GM23248 (cell line): Measurements from ENCODE around the gene ASXL1. TPM values are rescaled to one million over a fixed set of nuclear protein-coding genes. Genes with fewer than 3 reads are reported as not detected.
"Not testable (repeated sequence)": the region's sequence is repeated elsewhere in the genome, so short reads cannot be mapped to it uniquely, and the experiment has no call there.

Experiments used
- DNase-seq: peaks from one replicate; pipeline ENCODE4 v3.0.0-alpha.2; 2015
- H2AFZ ChIP-seq: fragments of 200-600 bp; sonication (generic); 2 replicates; pipeline ENCODE4 v1.6.1; 2016; ENCODE audit warnings: antibody characterized with exemption
- H3F3A ChIP-seq: fragments of 200-600 bp; sonication (generic); 2 replicates; pipeline ENCODE4 v1.6.1; 2016; ENCODE audit warnings: mild to moderate bottlenecking, antibody characterized with exemption, mixed run types; ENCODE audit not compliant: insufficient read depth
- H3K27ac ChIP-seq: fragments of 200-600 bp; sonication (generic); 2 replicates; pipeline ENCODE4 v1.5.1; 2016; ENCODE audit warnings: mild to moderate bottlenecking
- H3K27me3 ChIP-seq: fragments of 200-600 bp; sonication (generic); replicated peaks from 2 replicates; pipeline ENCODE4 v1.6.1; 2016; ENCODE audit warnings: mild to moderate bottlenecking; ENCODE audit not compliant: insufficient read depth
- H3K36me3 ChIP-seq: fragments of 200-600 bp; sonication (generic); 2 replicates; pipeline ENCODE4 v1.6.1; 2016; ENCODE audit warnings: low read depth, mild to moderate bottlenecking
- H3K4me1 ChIP-seq: fragments of 200-600 bp; sonication (generic); 2 replicates; pipeline ENCODE4 v1.6.1; 2016; ENCODE audit warnings: mild to moderate bottlenecking; ENCODE audit not compliant: insufficient read depth
- H3K4me2 ChIP-seq: fragments of 200-600 bp; sonication (generic); one replicate; pipeline ENCODE4 v1.6.1; 2016; ENCODE audit warnings: mild to moderate bottlenecking; ENCODE audit not compliant: unreplicated experiment
- H3K4me3 ChIP-seq: fragments of 200-600 bp; sonication (generic); 2 replicates; pipeline ENCODE4 v1.5.1; 2016; ENCODE audit warnings: mild to moderate bottlenecking
- H3K79me2 ChIP-seq: fragments of 200-600 bp; sonication (generic); 2 replicates; pipeline ENCODE4 v1.6.1; 2016; ENCODE audit warnings: mild to moderate bottlenecking; ENCODE audit not compliant: insufficient read depth
- H3K9ac ChIP-seq: fragments of 200-600 bp; sonication (generic); 2 replicates; pipeline ENCODE4 v1.6.1; 2016; ENCODE audit warnings: mild to moderate bottlenecking
- H3K9me2 ChIP-seq: fragments of 200-600 bp; sonication (generic); 2 replicates; pipeline ENCODE4 v1.6.1; 2016; ENCODE audit warnings: mixed run types, mild to moderate bottlenecking, moderate library complexity; ENCODE audit not compliant: insufficient read depth
- H3K9me3 ChIP-seq: fragments of 200-600 bp; sonication (generic); one replicate; pipeline ENCODE4 v1.6.1; 2017; ENCODE audit warnings: low read depth
- H4K20me1 ChIP-seq: fragments of 200-600 bp; sonication (generic); 2 replicates; pipeline ENCODE4 v1.6.0; 2016; ENCODE audit not compliant: insufficient read depth
- EZH2 ChIP-seq: fragments of 200-600 bp; sonication (generic); IDR thresholded peaks from 2 replicates; pipeline ENCODE4 v1.6.1; 2018; ENCODE audit warnings: antibody characterized with exemption, mild to moderate bottlenecking; ENCODE audit not compliant: insufficient read depth, poor library complexity, severe bottlenecking
- EZH2phosphoT487 ChIP-seq: fragments of 200-600 bp; sonication (generic); IDR thresholded peaks from 2 replicates; pipeline ENCODE4 v1.6.1; 2018; ENCODE audit warnings: antibody characterized with exemption, moderate library complexity, mild to moderate bottlenecking, low read depth; ENCODE audit not compliant: insufficient read depth
- WGBS, 2 experiments: methylation state at CpG; one replicate each; pipeline ENCODE4 v1.1.6; 2015 to 2017; ENCODE audit warnings: low lambda C conversion rate in 2 of 2, low coverage in 1 of 2; ENCODE audit errors: missing lambda C conversion rate in 2 of 2; 5-methylcytosine and 5-hydroxymethylcytosine counted together
- in situ Hi-C: fragments of 300-500 bp; cut with MboI; formaldehyde crosslinking; loops from 2 replicates; pipeline ENCODE4 v1.15.0; 2020
- polyA plus RNA-seq: library from polyadenylated mRNA; unstranded; fragments of >200 nt; fragmentation: Nextera tagmentation; extraction: Ambion mirVana; gene quantifications from 2 replicates; pipeline ENCODE4 v1.2.1, GENCODE V29; 2016
- total RNA-seq: library from RNA; depleted of rRNA; stranded (reverse); fragments of >200 nt; shearing (Covaris generic); gene quantifications from 2 replicates; pipeline ENCODE4 v1.2.3, GENCODE V29; 2014

The ASXL1 gene
- total and polyA plus RNA-seq, 2 experiments from 2014 or later: 13.8 to 39.9 TPM

GRCh38 chr20:32352121-32352720 is 5.9 kb upstream of the ASXL1 start:
- peaks cover 32% of the 10 kb centered on the region for H3K4me1 ChIP-seq
- no peaks in the 10 kb centered on the region for H3K27me3 ChIP-seq
- H3K4me2 ChIP-seq: no peak overlapping the region
- no peak overlapping the region for H3K9ac ChIP-seq
- no peak overlapping the region for H3K27ac ChIP-seq
- H3K9me3 ChIP-seq: no peaks in the 10 kb centered on the region
- TF ChIP-seq EZH2 (no peak), EZH2phosphoT487 (no peak)
- in situ Hi-C loops: no loop called here
- no peak for DNase-seq
- WGBS, 2 experiments: 94 to 100% methylated on average over 3 of the region's 3 CpGs
- no peak overlapping the region for H3K4me3 ChIP-seq
- H3K9me2 ChIP-seq: no peaks in the 10 kb centered on the region
- no peaks in the 10 kb centered on the region for H4K20me1 ChIP-seq
- no peaks in the 10 kb centered on the region for H3K36me3 ChIP-seq
- no peak overlapping the region for H2AFZ ChIP-seq
- no peaks in the 10 kb centered on the region for H3K79me2 ChIP-seq
- H3F3A ChIP-seq: peaks cover 41% of the 10 kb centered on the region

GRCh38 chr20:32353848-32354496 is 4.2 kb upstream of the ASXL1 start:
- no peak overlapping the region for H3K9ac ChIP-seq
- peaks cover 46% of the 10 kb centered on the region for H3F3A ChIP-seq
- no peaks in the 10 kb centered on the region for H3K36me3 ChIP-seq
- no peaks in the 10 kb centered on the region for H3K9me3 ChIP-seq
- H3K4me1 ChIP-seq: peaks cover 36% of the 10 kb centered on the region
- H3K27ac ChIP-seq: peak overlapping the region; percentile 93; the same call in 1 of the 2 replicates
- WGBS, 2 experiments: 78 to 82% methylated on average over 6 of the region's 6 CpGs
- H2AFZ ChIP-seq: no peak overlapping the region
- H3K27me3 ChIP-seq: no peaks in the 10 kb centered on the region
- H3K4me2 ChIP-seq: peak overlapping the region; percentile 46
- no peak for DNase-seq
- no peak overlapping the region for H3K4me3 ChIP-seq
- TF ChIP-seq EZH2phosphoT487 (no peak), EZH2 (no peak)
- no peaks in the 10 kb centered on the region for H4K20me1 ChIP-seq
- no peaks in the 10 kb centered on the region for H3K9me2 ChIP-seq
- peaks cover 3% of the 10 kb centered on the region for H3K79me2 ChIP-seq
- in situ Hi-C loops: no loop called here

GRCh38 chr20:32354592-32355416 is 3.3 kb upstream of the ASXL1 start:
- Histone ChIP-seq H3K27ac (peak overlapping the region; percentile 93), H3K27me3 (no peaks in the 10 kb centered on the region), H3K9me3 (no peaks in the 10 kb centered on the region), H2AFZ (no peak overlapping the region), H3K4me1 (peaks cover 36% of the 10 kb centered on the region), H3K9ac (no peak overlapping the region), H3K4me3 (no peak overlapping the region), H3K9me2 (no peaks in the 10 kb centered on the region), H3K36me3 (no peaks in the 10 kb centered on the region), H3K4me2 (peak overlapping the region; percentile 46), H3K79me2 (peaks cover 11% of the 10 kb centered on the region), H4K20me1 (no peaks in the 10 kb centered on the region), H3F3A (peaks cover 52% of the 10 kb centered on the region)
- WGBS, 2 experiments: 13 to 16% methylated on average over 2 of the region's 2 CpGs
- TF ChIP-seq EZH2phosphoT487 (no peak), EZH2 (no peak)
- DNase-seq: peak; percentile 81
- in situ Hi-C loops: no loop called here

- in situ Hi-C loops: no loop called here
- H3K36me3 ChIP-seq: no peaks in the 10 kb centered on the region
- DNase-seq: no peak
- no peaks in the 10 kb centered on the region for H3K9me2 ChIP-seq
- no peak for TF ChIP-seq EZH2
- TF ChIP-seq EZH2phosphoT487: no peak
- peaks cover 53% of the 10 kb centered on the region for H3F3A ChIP-seq
- whole genome bisulfite sequencing, 2 experiments: 73 to 74% methylated on average over 6 of the region's 6 CpGs
- H3K79me2 ChIP-seq: peaks cover 17% of the 10 kb centered on the region
- no peaks in the 10 kb centered on the region for H3K27me3 ChIP-seq
- H3K9me3 ChIP-seq: no peaks in the 10 kb centered on the region
- peak overlapping the region; percentile 46 for H3K4me2 ChIP-seq
- peaks cover 38% of the 10 kb centered on the region for H3K4me1 ChIP-seq
- no peak overlapping the region for H3K9ac ChIP-seq
- no peak overlapping the region for H2AFZ ChIP-seq
- H4K20me1 ChIP-seq: no peaks in the 10 kb centered on the region
- peak overlapping the region; percentile 93 for H3K27ac ChIP-seq
- H3K4me3 ChIP-seq: no peak overlapping the region
These were observed 2.7 kb upstream of the ASXL1 start for GRCh38 chr20:32355417-32355841.

- H3K9me2 ChIP-seq, H4K20me1 ChIP-seq, H3K9ac ChIP-seq, H3K4me3 ChIP-seq, H3K9me3 ChIP-seq, H3K36me3 ChIP-seq, H3K27me3 ChIP-seq, in situ Hi-C loops: not testable (repeated sequence)
- Histone ChIP-seq H3F3A (peaks cover 53% of the 10 kb centered on the region), H3K4me2 (peak overlapping the region; percentile 46), H3K79me2 (peaks cover 23% of the 10 kb centered on the region), H2AFZ (peak overlapping the region; percentile 79; the same call in 1 of the 2 replicates), H3K27ac (peak overlapping the region; percentile 93), H3K4me1 (peaks cover 44% of the 10 kb centered on the region)
- DNase-seq: peak; percentile 72
- 72% methylated on average over 7 of the region's 7 CpGs for WGBS, 2 experiments
These were observed 2.1 kb upstream of the ASXL1 start for GRCh38 chr20:32355907-32356621.
